ENCODE data around the gene TOB1.

GRCh38 chr17:50889528-50890118 lies 23.5 kb upstream of the TOB1 start:
- TF ChIP-seq CTCF (conservative IDR thresholded peaks at IDR 0.05 in 1 of 2, IDR thresholded peaks at IDR 0.05 in 1 of 2; ENCODE audit: low read depth in 1 of 2, low read length in 2 of 2), result no peak
- TF ChIP-seq EZH2 (IDR thresholded peaks at IDR 0.05; ENCODE audit: low read length, missing control alignments), result no peak

All from fibroblast of lung (primary cell).